ENCODE results near the gene GDPD4. TPM values are rescaled to one million over a fixed set of nuclear protein-coding genes. Genes with fewer than 3 reads are reported as not detected.

GDPD4 gene
- total RNA-seq, 1 donor, result not detected

- H3K4me3 ChIP-seq (ENCODE audit: low read depth, low read length), result no peak overlapping the region
- DNase-seq (ENCODE audit: low read depth), result no peak
- TF ChIP-seq CTCF (IDR thresholded peaks at IDR 0.05; ENCODE audit: insufficient read depth, low read length), result no peak
Observed at GRCh38 chr11:77193167-77193566, 108.3 kb downstream of the GDPD4 start.

GRCh38 chr11:77191823-77192495, 109.5 kb downstream of the GDPD4 start:
- peak; percentile 37 for TF ChIP-seq CTCF (IDR thresholded peaks at IDR 0.05; ENCODE audit: insufficient read depth, low read length)
- H3K4me3 ChIP-seq (ENCODE audit: low read depth, low read length), result no peak overlapping the region
- DNase-seq (ENCODE audit: low read depth), result peak; percentile 9

- TF ChIP-seq CTCF (IDR thresholded peaks at IDR 0.05; ENCODE audit: insufficient read depth, low read length), result no peak
- no peak overlapping the region for H3K4me3 ChIP-seq (ENCODE audit: low read depth, low read length)
- no peak for DNase-seq (ENCODE audit: low read depth)
Observed at GRCh38 chr11:77191429-77191822, 110.1 kb downstream of the GDPD4 start.

- no peak for TF ChIP-seq CTCF (IDR thresholded peaks at IDR 0.05; ENCODE audit: insufficient read depth, low read length)
- no peak for DNase-seq (ENCODE audit: low read depth)
- no peak overlapping the region for H3K4me3 ChIP-seq (ENCODE audit: low read depth, low read length)
Observed at GRCh38 chr11:77190331-77191075, 111.0 kb downstream of the GDPD4 start.

- TF ChIP-seq CTCF (IDR thresholded peaks at IDR 0.05; ENCODE audit: insufficient read depth, low read length), result no peak
- no peak for DNase-seq (ENCODE audit: low read depth)
Observed at GRCh38 chr11:77189588-77190210, 111.8 kb downstream of the GDPD4 start.

GRCh38 chr11:77188633-77189491, 112.6 kb downstream of the GDPD4 start:
- no peak overlapping the region for H3K4me3 ChIP-seq (ENCODE audit: low read depth, low read length)
- DNase-seq (ENCODE audit: low read depth), result no peak

More at GRCh38 chr11:77189588-77190210, 111.8 kb downstream of the GDPD4 start:
- H3K4me3 ChIP-seq (ENCODE audit: low read depth, low read length), result no peak overlapping the region

More at GRCh38 chr11:77188633-77189491, 112.6 kb downstream of the GDPD4 start:
- no peak for TF ChIP-seq CTCF (IDR thresholded peaks at IDR 0.05; ENCODE audit: insufficient read depth, low read length)

All from fibroblast of the aortic adventitia (primary cell).